ENCODE measurements around the gene STK16.

STK16 gene

DNA sequence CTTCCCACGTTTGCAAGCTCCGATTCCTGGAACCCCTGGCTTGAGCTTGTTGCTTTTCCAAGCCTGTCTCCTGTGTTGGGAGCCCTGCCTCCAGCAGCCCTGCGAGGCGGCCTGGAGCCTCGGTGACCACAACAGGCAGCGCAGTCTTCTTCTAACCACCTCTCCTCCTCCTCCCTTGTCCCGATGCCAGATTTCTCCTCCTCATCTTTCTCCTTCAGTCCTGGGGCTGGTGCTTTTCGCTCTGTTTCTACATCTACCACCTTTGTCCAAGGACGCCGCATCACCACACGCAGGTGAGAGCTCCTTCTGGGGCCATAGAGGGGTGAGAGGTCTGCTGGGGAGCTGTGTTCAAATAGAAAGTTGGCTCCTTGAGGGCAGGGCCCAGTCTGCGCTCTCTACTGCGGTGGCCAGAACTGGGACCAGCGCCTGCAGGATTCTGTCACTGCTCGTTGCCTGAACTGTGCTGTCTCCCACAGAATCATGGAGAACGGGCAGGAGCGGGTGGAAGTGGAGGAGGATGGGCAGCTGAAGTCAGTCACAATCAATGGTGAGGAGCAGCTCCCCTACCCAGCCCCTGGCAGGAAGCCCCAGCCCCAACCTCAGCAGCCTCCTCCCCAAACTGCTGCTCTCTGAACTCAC lies 37.8 kb downstream of the STK16 start:
- H3K27me3 ChIP-seq (ENCODE audit: insufficient read depth, low read length, poor library complexity, severe bottlenecking): no peaks in the 10 kb centered on the region
- no peaks in the 10 kb centered on the region for H3K9me2 ChIP-seq (replicated peaks; ENCODE audit: low read depth, low read length)
- H3K79me2 ChIP-seq (ENCODE audit: insufficient read depth, low read length): peaks cover 6% of the 10 kb centered on the region; the same call in 1 of the 2 replicates
- no peak overlapping the region for H3K9ac ChIP-seq (ENCODE audit: low read depth, low read length, poor library complexity, severe bottlenecking)
- H2AFZ ChIP-seq (ENCODE audit: low read length): no peak overlapping the region
- no peak overlapping the region for H3K4me2 ChIP-seq (ENCODE audit: low read depth, low read length, poor library complexity, severe bottlenecking)
- peaks cover 6% of the 10 kb centered on the region for H4K20me1 ChIP-seq (ENCODE audit: insufficient read depth, low read length, poor library complexity, severe bottlenecking)
- peaks cover 18% of the 10 kb centered on the region for H3K4me1 ChIP-seq (ENCODE audit: insufficient read depth, low read length, poor library complexity, severe bottlenecking)
- H3K36me3 ChIP-seq (ENCODE audit: insufficient read depth, low read length): no peaks in the 10 kb centered on the region; the same call in 1 of the 2 replicates
- H3K9me3 ChIP-seq (ENCODE audit: insufficient read depth, low read depth, low read length): no peaks in the 10 kb centered on the region
- H3F3A ChIP-seq (ENCODE audit: low read depth): no peaks in the 10 kb centered on the region
- no peak overlapping the region for H3K4me3 ChIP-seq (ENCODE audit: low read length, poor library complexity, severe bottlenecking)
- TF ChIP-seq, protein P1, sequence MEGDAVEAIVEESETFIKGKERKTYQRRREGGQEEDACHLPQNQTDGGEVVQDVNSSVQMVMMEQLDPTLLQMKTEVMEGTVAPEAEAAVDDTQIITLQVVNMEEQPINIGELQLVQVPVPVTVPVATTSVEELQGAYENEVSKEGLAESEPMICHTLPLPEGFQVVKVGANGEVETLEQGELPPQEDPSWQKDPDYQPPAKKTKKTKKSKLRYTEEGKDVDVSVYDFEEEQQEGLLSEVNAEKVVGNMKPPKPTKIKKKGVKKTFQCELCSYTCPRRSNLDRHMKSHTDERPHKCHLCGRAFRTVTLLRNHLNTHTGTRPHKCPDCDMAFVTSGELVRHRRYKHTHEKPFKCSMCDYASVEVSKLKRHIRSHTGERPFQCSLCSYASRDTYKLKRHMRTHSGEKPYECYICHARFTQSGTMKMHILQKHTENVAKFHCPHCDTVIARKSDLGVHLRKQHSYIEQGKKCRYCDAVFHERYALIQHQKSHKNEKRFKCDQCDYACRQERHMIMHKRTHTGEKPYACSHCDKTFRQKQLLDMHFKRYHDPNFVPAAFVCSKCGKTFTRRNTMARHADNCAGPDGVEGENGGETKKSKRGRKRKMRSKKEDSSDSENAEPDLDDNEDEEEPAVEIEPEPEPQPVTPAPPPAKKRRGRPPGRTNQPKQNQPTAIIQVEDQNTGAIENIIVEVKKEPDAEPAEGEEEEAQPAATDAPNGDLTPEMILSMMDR (conservative IDR thresholded peaks at IDR 0.05; ENCODE audit: low read length): no peak
- no peak for TF ChIP-seq EZH2phosphoT487 (IDR thresholded peaks at IDR 0.05; ENCODE audit: borderline replicate concordance)

DNA sequence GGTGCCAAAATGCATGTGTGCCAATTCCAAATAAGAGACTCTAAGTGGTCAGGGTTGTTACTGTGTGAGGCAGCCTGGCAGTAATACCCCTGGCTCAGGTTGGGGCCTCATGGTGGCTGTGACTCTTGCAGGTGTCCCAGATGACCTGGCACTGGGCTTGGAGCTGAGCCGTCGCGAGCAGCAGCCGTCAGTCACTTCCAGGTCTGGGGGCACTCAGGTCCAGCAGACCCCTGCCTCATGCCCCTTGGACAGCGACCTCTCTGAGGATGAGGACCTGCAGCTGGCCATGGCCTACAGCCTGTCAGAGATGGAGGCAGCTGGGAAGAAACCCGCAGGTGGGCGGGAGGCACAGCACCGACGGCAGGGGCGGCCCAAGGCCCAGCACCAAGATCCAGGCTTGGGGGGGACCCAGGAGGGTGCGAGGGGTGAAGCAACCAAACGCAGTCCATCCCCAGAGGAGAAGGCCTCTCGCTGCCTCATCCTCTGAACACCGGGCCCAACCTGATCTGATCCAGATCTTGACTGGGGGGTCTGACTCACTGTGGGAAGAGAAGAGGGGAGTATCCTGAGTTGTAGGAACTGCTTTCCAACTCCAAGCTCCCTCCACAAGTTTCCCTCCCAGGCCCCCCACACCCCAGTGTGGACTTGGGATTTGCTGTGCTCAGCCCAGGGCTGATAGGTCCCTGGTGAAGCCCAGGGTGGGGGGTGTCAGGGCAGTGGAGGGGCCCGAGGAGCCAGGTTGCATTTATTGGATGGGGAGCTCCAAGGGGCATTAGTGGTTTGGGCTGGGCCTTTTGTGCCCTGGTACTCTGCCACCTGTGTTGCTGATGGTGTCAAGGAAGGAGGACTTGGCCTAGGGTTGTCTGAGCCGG lies 39.5 kb downstream of the STK16 start:
- Histone ChIP-seq H3K79me2 (ENCODE audit: insufficient read depth, low read length) (peaks cover 6% of the 10 kb centered on the region; the same call in 1 of the 2 replicates), H3K9ac (ENCODE audit: low read depth, low read length, poor library complexity, severe bottlenecking) (no peak overlapping the region), H3K36me3 (ENCODE audit: insufficient read depth, low read length) (no peaks in the 10 kb centered on the region; the same call in 1 of the 2 replicates), H2AFZ (ENCODE audit: low read length) (no peak overlapping the region), H3K9me2 (replicated peaks; ENCODE audit: low read depth, low read length) (no peaks in the 10 kb centered on the region), H4K20me1 (ENCODE audit: insufficient read depth, low read length, poor library complexity, severe bottlenecking) (peaks cover 6% of the 10 kb centered on the region), H3K4me3 (ENCODE audit: low read length, poor library complexity, severe bottlenecking) (no peak overlapping the region), H3K9me3 (ENCODE audit: insufficient read depth, low read depth, low read length) (no peaks in the 10 kb centered on the region), H3F3A (ENCODE audit: low read depth) (no peaks in the 10 kb centered on the region), H3K4me1 (ENCODE audit: insufficient read depth, low read length, poor library complexity, severe bottlenecking) (peaks cover 12% of the 10 kb centered on the region), H3K27me3 (ENCODE audit: insufficient read depth, low read length, poor library complexity, severe bottlenecking) (no peaks in the 10 kb centered on the region), H3K4me2 (ENCODE audit: low read depth, low read length, poor library complexity, severe bottlenecking) (no peak overlapping the region)
- TF ChIP-seq EZH2phosphoT487 (IDR thresholded peaks at IDR 0.05; ENCODE audit: borderline replicate concordance): no peak
- TF ChIP-seq, protein P1 (conservative IDR thresholded peaks at IDR 0.05; ENCODE audit: low read length): no peak

DNA sequence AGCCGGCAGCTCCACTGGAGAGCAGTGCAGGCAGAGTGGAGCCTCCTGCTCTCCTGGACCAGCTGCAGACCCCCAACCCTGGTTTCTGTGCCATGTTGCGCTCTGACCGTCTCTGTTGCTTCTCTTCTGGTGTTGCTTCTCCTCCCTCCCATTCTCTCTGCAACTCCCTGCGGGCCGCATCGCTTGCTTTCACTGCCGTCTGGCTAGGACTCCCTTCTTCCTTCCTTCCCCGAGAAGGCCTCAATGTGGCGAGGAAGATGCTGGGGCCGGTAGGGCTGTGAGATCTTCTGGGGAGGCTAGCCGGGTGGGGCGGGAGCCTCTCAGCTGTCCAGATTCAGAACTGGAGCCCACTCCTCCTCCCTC lies 40.1 kb downstream of the STK16 start:
- Histone ChIP-seq H4K20me1 (ENCODE audit: insufficient read depth, low read length, poor library complexity, severe bottlenecking) (no peaks in the 10 kb centered on the region), H3K36me3 (ENCODE audit: insufficient read depth, low read length) (no peaks in the 10 kb centered on the region; the same call in 1 of the 2 replicates), H3K4me2 (ENCODE audit: low read depth, low read length, poor library complexity, severe bottlenecking) (no peak overlapping the region), H3F3A (ENCODE audit: low read depth) (no peaks in the 10 kb centered on the region), H3K4me3 (ENCODE audit: low read length, poor library complexity, severe bottlenecking) (no peak overlapping the region), H3K4me1 (ENCODE audit: insufficient read depth, low read length, poor library complexity, severe bottlenecking) (peaks cover 7% of the 10 kb centered on the region), H3K9me2 (replicated peaks; ENCODE audit: low read depth, low read length) (no peaks in the 10 kb centered on the region), H3K9me3 (ENCODE audit: insufficient read depth, low read depth, low read length) (no peaks in the 10 kb centered on the region), H3K27me3 (ENCODE audit: insufficient read depth, low read length, poor library complexity, severe bottlenecking) (no peaks in the 10 kb centered on the region), H3K79me2 (ENCODE audit: insufficient read depth, low read length) (peaks cover under 1% of the 10 kb centered on the region; the same call in 1 of the 2 replicates), H2AFZ (ENCODE audit: low read length) (no peak overlapping the region), H3K9ac (ENCODE audit: low read depth, low read length, poor library complexity, severe bottlenecking) (no peak overlapping the region)
- TF ChIP-seq EZH2phosphoT487 (IDR thresholded peaks at IDR 0.05; ENCODE audit: borderline replicate concordance): no peak
- TF ChIP-seq, protein P1 (conservative IDR thresholded peaks at IDR 0.05; ENCODE audit: low read length): no peak

Measured in Loucy (cell line).